ENCODE measurements around the gene BUB3.

BUB3 gene

GRCh38 chr10:123154092-123154710, at the start of gene BUB3:
TSS of gene BUB3 (plus strand) at chr10:123154402. CDS start at chr10:123154918, 516 bp downstream.
- no peaks in the 10 kb centered on the region for H3K9me3 ChIP-seq (ENCODE audit: control insufficient read depth in 1 of 2, low read length in 2 of 2)
- peak within 1 kb of the TSS; percentile 93 to 97 for H3K4me3 ChIP-seq (ENCODE audit: low read depth in 1 of 2, low read length in 2 of 2)
- peaks cover 17 to 24% of the 10 kb centered on the region in 2 donors for H3K36me3 ChIP-seq (ENCODE audit: control insufficient read depth in 1 of 2, insufficient read depth in 2 of 2, low read length in 2 of 2)
- peaks cover 37 to 44% of the 10 kb centered on the region in 2 donors for H3K27me3 ChIP-seq (ENCODE audit: control insufficient read depth in 1 of 2, insufficient read depth in 2 of 2, low read length in 2 of 2)
- H3K27ac ChIP-seq (ENCODE audit: low read depth, low read length), result peak within 1 kb of the TSS; percentile 85
- H3K9ac ChIP-seq (ENCODE audit: low read depth in 1 of 2, low read length in 2 of 2), result peak within 1 kb of the TSS; percentile 83 to 87
- H3K4me1 ChIP-seq (ENCODE audit: control insufficient read depth in 1 of 2, insufficient read depth in 2 of 2, low read length in 2 of 2), result peaks cover 30 to 52% of the 10 kb centered on the region in 2 donors

- no peaks in the 10 kb centered on the region for H3K4me1 ChIP-seq (ENCODE audit: control insufficient read depth in 1 of 2, insufficient read depth in 2 of 2, low read length in 2 of 2)
- H3K36me3 ChIP-seq (ENCODE audit: control insufficient read depth in 1 of 2, insufficient read depth in 2 of 2, low read length in 2 of 2), result no peaks in the 10 kb centered on the region
- H3K4me3 ChIP-seq (ENCODE audit: low read depth in 1 of 2, low read length in 2 of 2), result no peak overlapping the region
- H3K9ac ChIP-seq (ENCODE audit: low read depth in 1 of 2, low read length in 2 of 2), result no peak overlapping the region
- H3K27ac ChIP-seq (ENCODE audit: low read depth, low read length), result no peak overlapping the region
- peaks cover 6% of the 10 kb centered on the region in 2 donors for H3K27me3 ChIP-seq (ENCODE audit: control insufficient read depth in 1 of 2, insufficient read depth in 2 of 2, low read length in 2 of 2)
- H3K9me3 ChIP-seq (ENCODE audit: control insufficient read depth in 1 of 2, low read length in 2 of 2), result no peaks in the 10 kb centered on the region
Measured at GRCh38 chr10:123109466-123109865, 44.7 kb upstream of the BUB3 start.

- no peaks in the 10 kb centered on the region for H3K36me3 ChIP-seq (ENCODE audit: control insufficient read depth in 1 of 2, insufficient read depth in 2 of 2, low read length in 2 of 2)
- no peaks in the 10 kb centered on the region for H3K4me1 ChIP-seq (ENCODE audit: control insufficient read depth in 1 of 2, insufficient read depth in 2 of 2, low read length in 2 of 2)
- peaks cover 22 to 39% of the 10 kb centered on the region in 2 donors for H3K27me3 ChIP-seq (ENCODE audit: control insufficient read depth in 1 of 2, insufficient read depth in 2 of 2, low read length in 2 of 2)
- H3K4me3 ChIP-seq (ENCODE audit: low read depth in 1 of 2, low read length in 2 of 2), result no peak overlapping the region
- no peak overlapping the region for H3K9ac ChIP-seq (ENCODE audit: low read depth in 1 of 2, low read length in 2 of 2)
- H3K9me3 ChIP-seq (ENCODE audit: control insufficient read depth in 1 of 2, low read length in 2 of 2), result no peaks in the 10 kb centered on the region
- H3K27ac ChIP-seq (ENCODE audit: low read depth, low read length), result no peak overlapping the region
Measured at GRCh38 chr10:123117644-123118417, 36.4 kb upstream of the BUB3 start.

GRCh38 chr10:123119081-123119480, 35.1 kb upstream of the BUB3 start:
- Histone ChIP-seq H3K4me1 (ENCODE audit: control insufficient read depth in 1 of 2, insufficient read depth in 2 of 2, low read length in 2 of 2) (no peaks in the 10 kb centered on the region), H3K36me3 (ENCODE audit: control insufficient read depth in 1 of 2, insufficient read depth in 2 of 2, low read length in 2 of 2) (no peaks in the 10 kb centered on the region), H3K27ac (ENCODE audit: low read depth, low read length) (no peak overlapping the region), H3K9ac (ENCODE audit: low read depth in 1 of 2, low read length in 2 of 2) (no peak overlapping the region), H3K4me3 (ENCODE audit: low read depth in 1 of 2, low read length in 2 of 2) (no peak overlapping the region), H3K9me3 (ENCODE audit: control insufficient read depth in 1 of 2, low read length in 2 of 2) (no peaks in the 10 kb centered on the region), H3K27me3 (ENCODE audit: control insufficient read depth in 1 of 2, insufficient read depth in 2 of 2, low read length in 2 of 2) (peaks cover 22 to 37% of the 10 kb centered on the region in 2 donors)

GRCh38 chr10:123126246-123126645, 28.0 kb upstream of the BUB3 start:
- no peaks in the 10 kb centered on the region for H3K4me1 ChIP-seq (ENCODE audit: control insufficient read depth in 1 of 2, insufficient read depth in 2 of 2, low read length in 2 of 2)
- no peaks in the 10 kb centered on the region for H3K9me3 ChIP-seq (ENCODE audit: control insufficient read depth in 1 of 2, low read length in 2 of 2)
- no peak overlapping the region for H3K4me3 ChIP-seq (ENCODE audit: low read depth in 1 of 2, low read length in 2 of 2)
- no peak overlapping the region for H3K9ac ChIP-seq (ENCODE audit: low read depth in 1 of 2, low read length in 2 of 2)
- H3K27ac ChIP-seq (ENCODE audit: low read depth, low read length), result no peak overlapping the region
- H3K27me3 ChIP-seq (ENCODE audit: control insufficient read depth in 1 of 2, insufficient read depth in 2 of 2, low read length in 2 of 2), result peaks cover 34 to 38% of the 10 kb centered on the region in 2 donors
- no peaks in the 10 kb centered on the region for H3K36me3 ChIP-seq (ENCODE audit: control insufficient read depth in 1 of 2, insufficient read depth in 2 of 2, low read length in 2 of 2)

- Histone ChIP-seq H3K36me3 (ENCODE audit: control insufficient read depth in 1 of 2, insufficient read depth in 2 of 2, low read length in 2 of 2) (no peaks in the 10 kb centered on the region), H3K4me3 (ENCODE audit: low read depth in 1 of 2, low read length in 2 of 2) (no peak overlapping the region), H3K27me3 (ENCODE audit: control insufficient read depth in 1 of 2, insufficient read depth in 2 of 2, low read length in 2 of 2) (peaks cover 63 to 72% of the 10 kb centered on the region in 2 donors), H3K9ac (ENCODE audit: low read depth in 1 of 2, low read length in 2 of 2) (no peak overlapping the region), H3K4me1 (ENCODE audit: control insufficient read depth in 1 of 2, insufficient read depth in 2 of 2, low read length in 2 of 2) (peaks cover 8 to 16% of the 10 kb centered on the region in 2 donors), H3K9me3 (ENCODE audit: control insufficient read depth in 1 of 2, low read length in 2 of 2) (no peaks in the 10 kb centered on the region), H3K27ac (ENCODE audit: low read depth, low read length) (no peak overlapping the region)
Measured at GRCh38 chr10:123129618-123130271, 24.5 kb upstream of the BUB3 start.

- H3K27ac ChIP-seq (ENCODE audit: low read depth, low read length), result no peak overlapping the region
- peaks cover 78 to 91% of the 10 kb centered on the region in 2 donors for H3K27me3 ChIP-seq (ENCODE audit: control insufficient read depth in 1 of 2, insufficient read depth in 2 of 2, low read length in 2 of 2)
- H3K36me3 ChIP-seq (ENCODE audit: control insufficient read depth in 1 of 2, insufficient read depth in 2 of 2, low read length in 2 of 2), result no peaks in the 10 kb centered on the region
- H3K4me3 ChIP-seq (ENCODE audit: low read depth in 1 of 2, low read length in 2 of 2), result peak overlapping the region; percentile 34 to 59
- peaks cover 8 to 30% of the 10 kb centered on the region in 2 donors for H3K4me1 ChIP-seq (ENCODE audit: control insufficient read depth in 1 of 2, insufficient read depth in 2 of 2, low read length in 2 of 2)
- H3K9ac ChIP-seq (ENCODE audit: low read depth in 1 of 2, low read length in 2 of 2), result peak overlapping the region in 1 of 2 donors; percentile 30
- H3K9me3 ChIP-seq (ENCODE audit: control insufficient read depth in 1 of 2, low read length in 2 of 2), result no peaks in the 10 kb centered on the region
Measured at GRCh38 chr10:123132576-123133477, 21.4 kb upstream of the BUB3 start.

GRCh38 chr10:123133541-123134342, 20.5 kb upstream of the BUB3 start:
- Histone ChIP-seq H3K36me3 (ENCODE audit: control insufficient read depth in 1 of 2, insufficient read depth in 2 of 2, low read length in 2 of 2) (no peaks in the 10 kb centered on the region), H3K9me3 (ENCODE audit: control insufficient read depth in 1 of 2, low read length in 2 of 2) (no peaks in the 10 kb centered on the region), H3K27ac (ENCODE audit: low read depth, low read length) (no peak overlapping the region), H3K27me3 (ENCODE audit: control insufficient read depth in 1 of 2, insufficient read depth in 2 of 2, low read length in 2 of 2) (peaks cover 86 to 97% of the 10 kb centered on the region in 2 donors), H3K4me1 (ENCODE audit: control insufficient read depth in 1 of 2, insufficient read depth in 2 of 2, low read length in 2 of 2) (peaks cover 8 to 30% of the 10 kb centered on the region in 2 donors), H3K4me3 (ENCODE audit: low read depth in 1 of 2, low read length in 2 of 2) (peak overlapping the region in 1 of 2 donors; percentile 34), H3K9ac (ENCODE audit: low read depth in 1 of 2, low read length in 2 of 2) (no peak overlapping the region)

GRCh38 chr10:123134343-123134914, 19.8 kb upstream of the BUB3 start:
- no peaks in the 10 kb centered on the region for H3K9me3 ChIP-seq (ENCODE audit: control insufficient read depth in 1 of 2, low read length in 2 of 2)
- H3K36me3 ChIP-seq (ENCODE audit: control insufficient read depth in 1 of 2, insufficient read depth in 2 of 2, low read length in 2 of 2), result no peaks in the 10 kb centered on the region
- peaks cover 8 to 30% of the 10 kb centered on the region in 2 donors for H3K4me1 ChIP-seq (ENCODE audit: control insufficient read depth in 1 of 2, insufficient read depth in 2 of 2, low read length in 2 of 2)
- peaks cover 86 to 96% of the 10 kb centered on the region in 2 donors for H3K27me3 ChIP-seq (ENCODE audit: control insufficient read depth in 1 of 2, insufficient read depth in 2 of 2, low read length in 2 of 2)
- H3K27ac ChIP-seq (ENCODE audit: low read depth, low read length), result no peak overlapping the region
- H3K4me3 ChIP-seq (ENCODE audit: low read depth in 1 of 2, low read length in 2 of 2), result peak overlapping the region in 1 of 2 donors; percentile 4
- no peak overlapping the region for H3K9ac ChIP-seq (ENCODE audit: low read depth in 1 of 2, low read length in 2 of 2)

All from duodenal mucosa (tissue), 2 donors.